ENCODE results near the gene FHOD3.

DNA sequence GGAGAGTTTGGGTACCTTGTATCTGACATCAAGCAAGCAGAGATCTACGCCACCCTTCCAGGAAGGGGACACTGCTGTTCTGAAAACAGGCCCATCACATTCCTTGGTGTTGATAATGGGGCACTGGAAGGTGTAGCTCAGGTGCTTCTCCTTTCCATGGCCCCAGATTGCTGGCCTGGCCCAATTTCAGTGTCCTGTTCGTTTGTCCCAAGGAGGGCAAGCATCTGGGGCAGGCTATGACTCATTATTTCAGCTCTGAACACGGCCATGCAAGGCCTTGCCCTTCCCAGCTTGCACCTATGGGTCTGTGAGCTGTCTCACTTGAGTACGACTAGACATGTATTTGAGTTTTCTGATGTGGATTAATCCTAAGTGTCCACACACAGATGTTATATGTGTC is 101.5 kb downstream of the FHOD3 start:
- TF ChIP-seq, protein P1, sequence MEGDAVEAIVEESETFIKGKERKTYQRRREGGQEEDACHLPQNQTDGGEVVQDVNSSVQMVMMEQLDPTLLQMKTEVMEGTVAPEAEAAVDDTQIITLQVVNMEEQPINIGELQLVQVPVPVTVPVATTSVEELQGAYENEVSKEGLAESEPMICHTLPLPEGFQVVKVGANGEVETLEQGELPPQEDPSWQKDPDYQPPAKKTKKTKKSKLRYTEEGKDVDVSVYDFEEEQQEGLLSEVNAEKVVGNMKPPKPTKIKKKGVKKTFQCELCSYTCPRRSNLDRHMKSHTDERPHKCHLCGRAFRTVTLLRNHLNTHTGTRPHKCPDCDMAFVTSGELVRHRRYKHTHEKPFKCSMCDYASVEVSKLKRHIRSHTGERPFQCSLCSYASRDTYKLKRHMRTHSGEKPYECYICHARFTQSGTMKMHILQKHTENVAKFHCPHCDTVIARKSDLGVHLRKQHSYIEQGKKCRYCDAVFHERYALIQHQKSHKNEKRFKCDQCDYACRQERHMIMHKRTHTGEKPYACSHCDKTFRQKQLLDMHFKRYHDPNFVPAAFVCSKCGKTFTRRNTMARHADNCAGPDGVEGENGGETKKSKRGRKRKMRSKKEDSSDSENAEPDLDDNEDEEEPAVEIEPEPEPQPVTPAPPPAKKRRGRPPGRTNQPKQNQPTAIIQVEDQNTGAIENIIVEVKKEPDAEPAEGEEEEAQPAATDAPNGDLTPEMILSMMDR (IDR thresholded peaks at IDR 0.05) = no peak
- TF ChIP-seq EP300 (IDR thresholded peaks at IDR 0.05) = no peak
- TF ChIP-seq POLR2A (IDR thresholded peaks at IDR 0.05) = no peak
